Heart left ventricle (tissue), 16 donors: ENCODE results near the gene SHFL. TPM values are rescaled to one million over a fixed set of nuclear protein-coding genes. Genes with fewer than 3 reads are reported as not detected.

Experiments used
- ATAC-seq, 4 donors: fragments of 200-7000 bp; cut with Tn5 transposase; one replicate each; pipeline ENCODE4 v1.9.1; 2020 to 2022; ENCODE audit warnings: moderate library complexity in 4 of 4, mild to moderate bottlenecking in 3 of 4, moderate number of reproducible peaks in 1 of 4
- DNase-seq, 5 donors: peaks; one replicate each; pipeline ENCODE4 v3.0.0-alpha.2; 2020
- H3K27ac ChIP-seq, 12 donors: fragments of 200-600 bp; sonication (generic) in 4 of 12; one replicate each; pipeline versions ENCODE4 v1.5.0 to v1.8.0; 2016 to 2022; ENCODE audit warnings: mild to moderate bottlenecking in 2 of 12
- H3K27me3 ChIP-seq, 9 donors: fragments of 200-600 bp; sonication (generic) in 2 of 9; one replicate each; pipeline versions ENCODE4 v1.5.1 to v1.8.0; 2016 to 2022; ENCODE audit warnings: mild to moderate bottlenecking in 3 of 9
- H3K36me3 ChIP-seq, 9 donors: fragments of 200-600 bp; sonication (generic) in 2 of 9; one replicate each; pipeline versions ENCODE4 v1.5.0 to v1.8.0; 2018 to 2022; ENCODE audit warnings: mild to moderate bottlenecking in 2 of 9
- H3K4me1 ChIP-seq, 12 donors: fragments of 200-600 bp; sonication (generic) in 4 of 12; one replicate each; pipeline versions ENCODE4 v1.5.0 to v1.8.0; 2016 to 2022; ENCODE audit warnings: mild to moderate bottlenecking in 3 of 12
- H3K4me3 ChIP-seq, 12 donors: fragments of 200-600 bp; sonication (generic) in 4 of 12; one replicate each; pipeline versions ENCODE4 v1.5.0 to v1.8.0; 2017 to 2022; ENCODE audit warnings: mild to moderate bottlenecking in 9 of 12, moderate library complexity in 4 of 12
- H3K9me3 ChIP-seq, 12 donors: fragments of 200-600 bp; sonication (generic) in 4 of 12; one replicate each; pipeline versions ENCODE4 v1.5.0 to v1.8.0; 2016 to 2022; ENCODE audit warnings: mild to moderate bottlenecking in 1 of 12
- POLR2A ChIP-seq, 2 donors: fragments of 450-650 bp; IDR thresholded peaks; one replicate each; pipeline ENCODE4 v1.6.1; 2017; ENCODE audit warnings: antibody characterized with exemption in 2 of 2, mild to moderate bottlenecking in 2 of 2, moderate library complexity in 2 of 2
- WGBS, 4 donors: extraction: QIAGEN DNeasy Blood & Tissue Kit in 2 of 4; methylation state at CpG; one replicate each; pipeline versions ENCODE4 v1.1.5 to v1.1.7; 2013 to 2018; 5-methylcytosine and 5-hydroxymethylcytosine counted together
- intact Hi-C, 10 donors: fragments of 100-400 bp; cut with DNase I; formaldehyde crosslinking; loops; one replicate each; pipeline versions ENCODE4 v1.11.1 to v1.14.2; 2022
- polyA plus RNA-seq, 2 donors: library from polyadenylated mRNA; stranded (reverse); fragments of 200-250 nt; gene quantifications; one replicate each; pipeline ENCODE4 v1.2.3, GENCODE V29; 2013
- total RNA-seq, 9 donors: library from RNA; depleted of rRNA in 2 of 9; stranded (reverse); fragments of >200 nt in 2 of 9; fragmentation: NEBNext Ultra II Directional in 3 of 9; extraction: Animal tissue kit (Norgen Biotek cat#: 25700) in 3 of 9; gene quantifications; one replicate each; pipeline versions ENCODE4 v1.1.0 to v1.2.4, GENCODE V29; 2016 to 2023
- TF ChIP-seq, protein P1 (sequence below), 12 donors: fragments of 200-600 bp; sonication (generic) in 4 of 12; IDR thresholded peaks; one replicate each; pipeline versions ENCODE4 v1.5.0 to v1.8.0; 2018 to 2022; ENCODE audit warnings: antibody characterized with exemption in 12 of 12, mild to moderate bottlenecking in 5 of 12
- donor health status: ischemic (EF 13 %, LVEDD 7.1; RV severe dilation, severe dysfunction).
- donor health status: healthy with polysubstance abuse.
- donor health status: DM: no; HTN: yes; CAD: no.
- donor health status: DM: no; HTN: no; CAD: no.
- donor health status: ischemic (EF 25% LVEDD 6.9; RV normal size, moderate dysfunction).
- donor health status: ischemic (EF 25% LVEDD 5.7; RV mildly dilated, moderate dysfunction).
- donor health status: healthy.
- donor health status: DM: yes; HTN: yes; CAD: no.
- donor health status: ischemic (EF 35%, LVEDD 5.7; RV mildly dilated, moderate dysfunction).
- donor health status: nonischemic (EF 11% LVEDD 7.7; RV severe dilation, severe dysfunction).
- donor health status: DM: yes; HTN: yes; CAD: no.
- donor health status: PGD.
- donor health status: ischemic (EF 29% LVEDD 5.4; RV normal size, mild dysfunction).
- donor health status: nonischemic (EF 23%, LVEDD 6.1; RV moderate dilation, normal function).

SHFL gene
- total and polyA plus RNA-seq, 11 donors, result 6.3 to 29.0 (median 8.7) TPM

DNA sequence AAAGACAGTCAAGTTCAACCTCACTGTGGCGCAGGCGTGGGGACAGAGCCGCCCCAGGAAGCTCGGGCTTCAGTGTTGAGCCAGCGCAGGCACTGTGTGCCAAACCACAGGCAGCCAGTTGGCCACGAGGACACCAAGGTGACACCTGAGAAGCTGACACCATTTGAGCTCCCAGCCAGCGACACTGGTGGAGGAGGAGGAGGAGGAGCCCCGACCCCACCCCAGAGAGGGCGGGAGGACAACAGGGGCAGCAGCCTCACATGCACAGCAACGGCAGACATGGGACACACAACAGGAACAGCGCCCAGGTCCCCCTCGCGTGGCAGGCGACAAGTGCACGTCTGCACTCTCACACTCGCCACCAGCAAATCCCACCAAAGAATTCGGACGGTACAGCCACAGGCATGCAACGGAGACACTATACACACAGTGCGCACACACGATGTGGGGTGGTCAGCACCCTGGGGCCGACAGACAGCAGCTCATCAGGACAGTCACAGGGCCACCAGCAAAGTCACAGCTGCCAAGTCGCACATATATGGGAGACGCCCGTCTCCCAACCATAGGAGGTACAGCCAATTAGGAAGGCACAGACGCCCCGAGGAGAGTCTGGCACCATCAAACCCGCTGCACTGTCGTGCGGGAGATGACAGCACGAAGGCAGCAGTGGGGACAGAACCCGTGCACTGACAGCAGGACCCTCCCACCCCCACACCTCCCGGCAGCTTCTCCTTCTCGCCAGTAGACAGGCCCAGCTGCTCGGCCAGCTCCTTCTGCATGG lies 30.2 kb downstream of the SHFL start:
- Histone ChIP-seq H3K4me3 (no peak overlapping the region), H3K27me3 (no peaks in the 10 kb centered on the region), H3K4me1 (peaks cover 0 to 52% (median 11%) of the 10 kb centered on the region in 12 donors), H3K9me3 (no peaks in the 10 kb centered on the region), H3K27ac (no peak overlapping the region), H3K36me3 (peaks cover 0 to 58% (median 42%) of the 10 kb centered on the region in 9 donors)
- WGBS, 4 donors, result 84 to 87% (median 85%) methylated on average over 19 to 35 of the region's 35 CpGs
- intact Hi-C loops, result loop anchor here in 6 of 10 donors (10.0 kb wide), 4 partner anchors 129 to 269 kb away; partner anchors contain the start of genes MRPL4 (in 2 of the 6), OLFM2 (in 2 of the 6) and TYK2 (in 1 of the 6)
- peak in 1 of 5 donors; percentile 37 for DNase-seq
- ATAC-seq, result peak in 1 of 4 donors; percentile 6
- no peak for TF ChIP-seq POLR2A (IDR thresholded peaks at IDR 0.05)

DNA sequence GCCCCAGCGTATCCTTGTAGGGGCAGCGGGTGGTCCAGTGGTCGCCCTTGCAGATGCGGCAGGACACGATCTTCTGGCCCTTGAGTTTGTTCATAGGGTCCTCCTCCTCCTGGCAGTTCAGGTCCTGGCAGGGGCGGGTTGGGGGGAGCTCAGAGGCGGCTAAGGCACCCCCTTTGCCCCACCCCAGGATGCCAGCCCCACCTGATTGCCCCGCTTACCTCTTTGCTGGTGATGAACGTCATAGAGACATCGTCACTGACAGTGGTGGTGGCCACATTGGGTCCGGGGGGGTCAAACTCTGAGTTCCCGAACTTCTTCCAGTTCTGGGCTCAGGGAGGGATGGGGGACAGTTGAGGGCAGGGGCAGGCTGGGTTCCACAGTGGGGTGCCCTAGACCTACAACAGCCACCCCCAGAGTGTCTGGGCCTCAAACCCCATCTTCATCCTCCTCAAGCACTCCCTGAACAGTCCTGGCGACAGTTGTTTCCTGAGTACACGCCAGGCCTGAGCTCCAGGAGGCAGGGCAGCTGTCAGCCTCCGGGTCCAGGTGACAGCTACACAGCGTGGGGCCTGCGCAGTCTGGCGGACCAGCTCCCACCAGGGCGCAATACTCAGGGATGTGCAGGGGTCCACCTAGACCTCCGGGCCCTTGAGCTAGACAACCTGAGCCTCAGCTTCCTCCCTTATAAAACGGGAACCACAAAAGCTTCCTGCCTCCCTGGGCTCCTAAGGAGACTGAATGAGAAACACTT lies 30.9 kb downstream of the SHFL start:
- ATAC-seq, result no peak
- H3K27me3 ChIP-seq, result no peaks in the 10 kb centered on the region
- DNase-seq, result peak in 1 of 5 donors; percentile 65
- H3K27ac ChIP-seq, result no peak overlapping the region
- no peak for TF ChIP-seq POLR2A (IDR thresholded peaks at IDR 0.05)
- TF ChIP-seq, protein P1, sequence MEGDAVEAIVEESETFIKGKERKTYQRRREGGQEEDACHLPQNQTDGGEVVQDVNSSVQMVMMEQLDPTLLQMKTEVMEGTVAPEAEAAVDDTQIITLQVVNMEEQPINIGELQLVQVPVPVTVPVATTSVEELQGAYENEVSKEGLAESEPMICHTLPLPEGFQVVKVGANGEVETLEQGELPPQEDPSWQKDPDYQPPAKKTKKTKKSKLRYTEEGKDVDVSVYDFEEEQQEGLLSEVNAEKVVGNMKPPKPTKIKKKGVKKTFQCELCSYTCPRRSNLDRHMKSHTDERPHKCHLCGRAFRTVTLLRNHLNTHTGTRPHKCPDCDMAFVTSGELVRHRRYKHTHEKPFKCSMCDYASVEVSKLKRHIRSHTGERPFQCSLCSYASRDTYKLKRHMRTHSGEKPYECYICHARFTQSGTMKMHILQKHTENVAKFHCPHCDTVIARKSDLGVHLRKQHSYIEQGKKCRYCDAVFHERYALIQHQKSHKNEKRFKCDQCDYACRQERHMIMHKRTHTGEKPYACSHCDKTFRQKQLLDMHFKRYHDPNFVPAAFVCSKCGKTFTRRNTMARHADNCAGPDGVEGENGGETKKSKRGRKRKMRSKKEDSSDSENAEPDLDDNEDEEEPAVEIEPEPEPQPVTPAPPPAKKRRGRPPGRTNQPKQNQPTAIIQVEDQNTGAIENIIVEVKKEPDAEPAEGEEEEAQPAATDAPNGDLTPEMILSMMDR (IDR thresholded peaks at IDR 0.05), result no peak
- WGBS, 4 donors, result 83 to 92% (median 91%) methylated on average over 11 to 21 of the region's 21 CpGs
- no peak overlapping the region for H3K4me3 ChIP-seq
- peaks cover 0 to 57% (median 39%) of the 10 kb centered on the region in 9 donors for H3K36me3 ChIP-seq
- intact Hi-C loops, result loop anchor here in 6 of 10 donors (10.0 kb wide), 4 partner anchors 128 to 268 kb away; partner anchors contain the start of genes MRPL4 (in 2 of the 6), OLFM2 (in 2 of the 6) and TYK2 (in 1 of the 6)
- peaks cover 0 to 44% (median 11%) of the 10 kb centered on the region in 12 donors for H3K4me1 ChIP-seq
- no peaks in the 10 kb centered on the region for H3K9me3 ChIP-seq

DNA sequence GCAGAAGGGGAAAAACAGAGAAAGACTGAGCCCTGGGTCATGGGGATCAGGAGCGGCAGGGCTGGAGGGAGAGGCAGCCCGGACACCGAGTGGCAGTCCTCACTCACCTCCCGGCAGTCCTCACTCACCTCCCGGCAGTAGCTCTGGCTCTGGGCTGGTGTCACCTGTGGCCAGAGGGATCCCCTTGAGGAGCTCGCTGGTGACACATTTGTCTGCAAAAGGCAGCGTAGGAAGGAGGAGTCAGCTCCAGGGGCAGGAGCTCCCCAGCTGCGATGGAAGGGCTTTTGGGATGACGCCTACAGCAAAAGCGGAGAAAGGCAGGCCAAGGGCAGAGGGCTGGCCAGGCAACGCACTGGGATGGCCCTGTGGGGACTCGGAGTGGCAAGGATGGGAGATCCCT lies 32.8 kb downstream of the SHFL start:
- Histone ChIP-seq H3K4me3 (peak overlapping the region; percentile 64 to 98 (median 90)), H3K4me1 (peaks cover 0 to 25% (median 11%) of the 10 kb centered on the region in 12 donors), H3K27me3 (no peaks in the 10 kb centered on the region), H3K36me3 (peaks cover 0 to 52% (median 39%) of the 10 kb centered on the region in 9 donors), H3K9me3 (no peaks in the 10 kb centered on the region), H3K27ac (peak overlapping the region in 8 of 12 donors; percentile 64 to 91 (median 82))
- intact Hi-C loops, result loop anchor here in 6 of 10 donors (1.0 to 10.0 kb wide), 5 partner anchors 13 to 266 kb away; partner anchors contain the start of genes MRPL4 (in 2 of the 6), OLFM2 (in 2 of the 6), PPAN (in 1 of the 6) and TYK2 (in 1 of the 6)
- DNase-seq (no peak), ATAC-seq (no peak)
- WGBS, 4 donors, result 33 to 50% (median 45%) methylated on average over 12 of the region's 12 CpGs
- TF ChIP-seq POLR2A (IDR thresholded peaks at IDR 0.05), result no peak
- TF ChIP-seq, protein P1 (IDR thresholded peaks at IDR 0.05), result no peak

DNA sequence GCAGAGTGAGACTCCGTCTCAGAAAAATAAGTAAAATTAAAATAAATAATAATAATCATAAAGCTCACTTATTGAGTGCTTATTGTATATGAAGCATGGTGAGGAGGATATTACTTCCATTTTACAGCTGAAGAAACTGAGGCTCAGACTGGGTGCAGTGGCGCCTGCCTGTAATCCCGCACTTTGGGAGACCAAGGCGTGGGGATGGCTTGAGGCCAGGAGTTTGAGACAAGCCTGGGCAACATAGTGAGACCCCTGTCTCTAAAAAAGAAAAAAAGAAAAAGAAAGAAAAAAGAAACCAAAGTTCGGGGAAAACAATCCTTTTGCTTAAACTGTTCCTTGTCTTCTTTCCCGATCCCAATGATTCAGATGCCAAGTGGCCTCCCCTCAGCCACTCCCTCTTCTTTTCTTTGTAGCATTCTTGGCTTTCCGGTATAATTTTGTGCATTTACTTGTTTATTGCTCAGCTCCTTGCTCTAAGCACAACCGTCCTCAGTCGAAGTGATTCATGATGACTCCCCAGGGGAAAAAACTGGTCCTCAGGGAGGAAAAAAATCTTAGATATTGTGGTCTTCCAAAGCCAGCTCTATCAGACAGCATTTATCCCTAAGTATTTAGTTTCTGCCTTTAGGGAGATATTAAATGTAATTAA lies 34.5 kb downstream of the SHFL start:
- peak overlapping the region in 3 of 12 donors; percentile 62 to 91 (median 79) for H3K27ac ChIP-seq
- no peaks in the 10 kb centered on the region for H3K27me3 ChIP-seq
- no peak for DNase-seq
- H3K4me3 ChIP-seq, result peak overlapping the region in 4 of 12 donors; percentile 7 to 98 (median 8)
- H3K9me3 ChIP-seq, result no peaks in the 10 kb centered on the region
- no peak for ATAC-seq
- WGBS, 4 donors, result 67 to 75% (median 71%) methylated on average over 9 of the region's 9 CpGs
- peaks cover 0 to 35% (median 28%) of the 10 kb centered on the region in 9 donors for H3K36me3 ChIP-seq
- intact Hi-C loops, result no loop called here
- peaks cover 0 to 24% (median 11%) of the 10 kb centered on the region in 12 donors for H3K4me1 ChIP-seq
- TF ChIP-seq, protein P1 (IDR thresholded peaks at IDR 0.05), result no peak
- TF ChIP-seq POLR2A (IDR thresholded peaks at IDR 0.05), result no peak
